Dermis microvascular lymphatic vessel endothelial cell (primary cell): ENCODE measurements around the gene LAMA3. TPM values are rescaled to one million over a fixed set of nuclear protein-coding genes. Genes with fewer than 3 reads are reported as not detected.

Experiments used
- DNase-seq, 2 donors: peaks; one replicate each; pipeline versions ENCODE4 v3.0.0 to v3.0.0-alpha.2; 2010; ENCODE audit warnings: low read depth in 2 of 2
- total RNA-seq: library from RNA; depleted of rRNA; stranded (reverse); fragments of >200 nt; gene quantifications from 2 replicates; pipeline ENCODE4 v1.2.1, GENCODE V29; 2014

The LAMA3 gene
- total RNA-seq, 1 donor from 2014 or later, result 6.5 TPM

DNA sequence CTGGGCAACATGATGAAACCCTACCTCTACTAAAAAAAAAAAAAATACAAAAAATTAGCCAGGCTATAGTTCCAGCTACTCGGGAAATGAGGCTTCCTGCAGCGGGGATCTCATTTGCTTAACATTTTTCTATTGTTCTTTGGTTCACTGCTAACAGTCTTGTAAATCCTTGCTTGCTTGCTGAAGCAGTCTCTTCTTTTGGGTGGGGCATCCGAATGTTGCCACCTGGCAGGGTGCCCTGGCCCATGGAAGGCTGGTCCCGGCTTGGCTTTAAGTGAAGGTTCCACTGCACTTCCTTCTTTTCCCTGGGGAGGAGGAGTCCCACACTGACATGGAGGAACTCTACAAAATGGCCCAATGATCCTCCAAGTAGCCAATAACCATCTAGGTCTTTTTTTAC lies 20.5 kb upstream of the LAMA3 start:
- no peak for DNase-seq

- DNase-seq, result no peak
These were observed 20.0 kb upstream of the LAMA3 start for GRCh38 chr18:23669202-23669766.

- DNase-seq, result no peak
These were observed 19.3 kb upstream of the LAMA3 start for GRCh38 chr18:23669804-23670405.

- DNase-seq, result no peak
These were observed 17.7 kb upstream of the LAMA3 start for GRCh38 chr18:23671564-23671963.

DNA sequence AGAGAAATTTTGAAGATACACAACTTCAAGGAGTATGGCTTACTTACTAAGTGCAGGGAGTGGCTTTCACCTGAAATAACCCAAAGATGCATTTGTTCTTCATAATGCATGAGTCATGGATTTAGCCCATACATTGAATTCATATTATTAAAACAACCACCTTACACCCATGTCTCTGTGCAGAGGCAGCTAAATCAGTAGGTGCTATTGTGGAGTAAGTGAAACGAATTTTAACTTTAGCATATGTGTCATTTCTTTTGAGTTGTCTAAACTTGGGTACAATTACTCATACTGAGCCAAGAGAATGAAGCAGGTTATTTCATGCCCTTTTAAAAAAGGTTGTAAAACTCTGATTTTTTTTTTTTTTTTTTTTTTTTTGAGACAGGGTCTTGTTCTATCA lies 15.5 kb upstream of the LAMA3 start:
- DNase-seq, result no peak

- no peak for DNase-seq
These were observed 14.0 kb upstream of the LAMA3 start for GRCh38 chr18:23675236-23675635.

DNA sequence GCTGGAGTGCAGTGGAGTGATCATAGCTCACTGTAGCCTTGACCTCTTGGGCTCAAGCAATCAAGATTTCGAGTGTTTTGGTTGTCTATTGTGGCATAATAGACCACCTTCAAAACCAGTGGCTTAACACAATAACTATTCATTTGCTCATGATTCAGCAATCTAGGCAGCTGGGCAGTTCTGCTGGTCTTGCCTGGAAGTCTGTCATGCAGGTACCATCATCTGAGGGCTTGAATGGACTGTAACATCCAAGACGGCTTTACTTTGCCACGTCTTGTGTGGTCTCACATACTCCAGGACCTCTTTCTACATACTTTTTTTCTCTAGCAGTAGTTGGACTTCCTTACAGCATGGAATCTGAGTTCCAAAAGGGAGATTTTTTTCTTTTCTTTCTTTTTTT lies 13.4 kb upstream of the LAMA3 start:
- DNase-seq, result no peak

DNA sequence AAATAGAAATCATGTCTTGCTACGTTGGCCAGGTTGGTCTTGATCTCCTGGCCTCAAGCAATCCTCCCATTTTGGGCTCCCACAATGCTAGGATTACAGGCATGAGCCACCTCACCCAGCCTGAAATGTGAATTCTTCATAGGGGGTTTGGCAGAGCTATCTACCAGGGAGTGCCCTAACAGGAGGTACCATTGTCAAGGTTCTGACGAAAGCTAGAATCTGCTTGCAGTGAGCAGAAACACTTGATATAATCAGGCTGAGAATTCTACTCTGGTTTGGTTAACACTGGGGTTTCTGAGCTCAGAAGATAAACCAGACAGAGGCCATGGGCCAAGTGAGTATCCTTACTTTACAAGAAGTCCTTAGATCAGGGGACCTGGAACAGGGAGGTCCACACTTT lies 7.2 kb upstream of the LAMA3 start:
- DNase-seq, result no peak

GRCh38 chr18:23682472-23682871 lies 6.8 kb upstream of the LAMA3 start:
- no peak for DNase-seq

DNA sequence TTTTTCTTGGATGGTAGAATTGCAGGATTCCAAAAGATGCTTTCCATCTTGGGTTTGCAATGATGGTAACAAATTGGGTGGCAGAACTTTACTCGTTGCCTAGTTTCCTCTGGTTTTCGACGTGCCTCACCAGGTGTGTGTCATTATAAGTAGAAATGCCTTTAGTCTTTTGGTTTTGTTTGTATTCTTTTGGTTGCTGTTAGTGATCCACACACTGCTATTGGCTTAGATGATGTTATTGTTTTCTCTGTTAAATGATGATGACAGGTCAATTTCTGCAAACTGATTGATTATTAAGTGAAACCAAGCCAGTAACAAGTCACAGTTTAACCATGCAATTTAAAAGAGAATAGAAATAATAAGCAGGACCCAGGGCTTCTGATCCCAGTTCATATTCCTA lies 6.1 kb upstream of the LAMA3 start:
- no peak for DNase-seq

- no peak for DNase-seq
These were observed 5.6 kb upstream of the LAMA3 start for GRCh38 chr18:23683671-23684070.

GRCh38 chr18:23684515-23685197 lies 4.6 kb upstream of the LAMA3 start:
- DNase-seq, result no peak

GRCh38 chr18:23688528-23688927 lies 725 bp upstream of the LAMA3 start:
- no peak for DNase-seq

- DNase-seq, result peak in 1 of 2 donors; percentile 9
These were observed 607 bp downstream of the LAMA3 start for GRCh38 chr18:23689616-23690504.

GRCh38 chr18:23690505-23691068 lies 1.3 kb downstream of the LAMA3 start:
- no peak for DNase-seq

DNA sequence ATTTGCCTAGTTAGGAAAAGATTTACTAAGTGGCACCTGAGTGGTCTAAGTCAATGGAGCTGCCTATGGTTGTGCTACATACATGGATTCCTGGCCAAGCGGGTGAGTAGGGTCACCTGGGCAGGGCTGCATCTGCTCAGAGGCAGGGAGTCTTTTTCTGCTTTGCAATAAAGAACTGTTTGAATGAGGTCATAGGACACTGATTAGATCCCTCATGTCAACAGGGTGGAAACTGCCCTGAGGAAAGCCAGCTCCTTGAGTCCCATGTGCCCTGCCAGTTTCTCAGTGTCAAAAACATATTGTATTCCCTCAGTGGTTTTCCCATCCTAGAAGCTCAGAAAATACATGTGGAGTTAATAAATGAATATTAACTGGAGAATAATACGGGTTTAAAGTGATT lies 4.6 kb downstream of the LAMA3 start:
- DNase-seq, result no peak

GRCh38 chr18:23694637-23695430 lies 5.6 kb downstream of the LAMA3 start:
- DNase-seq, result no peak

- DNase-seq, result no peak
These were observed 11.8 kb downstream of the LAMA3 start for GRCh38 chr18:23701017-23701416.

GRCh38 chr18:23701544-23702064 lies 12.4 kb downstream of the LAMA3 start:
- no peak for DNase-seq

GRCh38 chr18:23702606-23703005 lies 13.4 kb downstream of the LAMA3 start:
- DNase-seq, result no peak
